WTC11 (cell line): ENCODE measurements around the gene LTBP4. TPM values are rescaled to one million over a fixed set of nuclear protein-coding genes. Genes with fewer than 3 reads are reported as not detected.

Experiments used
- ATAC-seq: fragments of 200-7000 bp; cut with Tn5 transposase; 2 replicates; pipeline ENCODE4 v1.10.0; 2021; ENCODE audit warnings: mild to moderate bottlenecking, moderate library complexity
- CTCF ChIA-PET: fragments of 300-600 bp; sonication (Branson Sonifier 250); formaldehyde crosslinking; loops from one replicate; lab custom pipeline; 2021; ENCODE audit warnings: antibody characterized with exemption; lab: Charles Lee
- POLR2A ChIA-PET: fragments of 350-600 bp; sonication (Branson Sonifier 250); formaldehyde crosslinking; loops from one replicate; lab custom pipeline; 2021; ENCODE audit warnings: antibody characterized with exemption; lab: Charles Lee
- DNase-seq: peaks from one replicate; pipeline ENCODE4 v3.0.0; 2021; ENCODE audit warnings: low spot score
- H3K27ac Mint-ChIP-seq: 2 replicates; pipeline ENCODE4 v1.8.0; 2021; ENCODE audit warnings: mixed read lengths
- H3K27me3 Mint-ChIP-seq: 2 replicates; pipeline ENCODE4 v1.8.0; 2021; ENCODE audit warnings: low read depth, mild to moderate bottlenecking, moderate library complexity, mixed read lengths
- H3K36me3 Mint-ChIP-seq: 2 replicates; pipeline ENCODE4 v1.8.0; 2021; ENCODE audit warnings: mixed read lengths
- H3K4me1 Mint-ChIP-seq: 2 replicates; pipeline ENCODE4 v1.8.0; 2022; ENCODE audit warnings: mixed read lengths
- H3K4me3 Mint-ChIP-seq: 2 replicates; pipeline ENCODE4 v1.8.0; 2021; ENCODE audit warnings: mild to moderate bottlenecking, moderate library complexity, mixed read lengths
- H3K9me3 Mint-ChIP-seq: 2 replicates; pipeline ENCODE4 v1.8.0; 2021; ENCODE audit warnings: mixed read lengths
- FOXP1 ChIP-seq: sonication (generic); formaldehyde crosslinking; IDR thresholded peaks from 2 replicates; pipeline ENCODE4 v1.8.0; 2022; ENCODE audit warnings: missing genetic modification reagents, mild to moderate bottlenecking, moderate library complexity, borderline replicate concordance
- NR3C1 ChIP-seq: sonication (generic); formaldehyde crosslinking; conservative IDR thresholded peaks from 2 replicates; pipeline ENCODE4 v1.8.1; 2023; ENCODE audit warnings: low read depth, mild to moderate bottlenecking, missing genetic modification reagents
- OVOL2 ChIP-seq: fragments of 250-450 bp; sonication (Bioruptor Pico); IDR thresholded peaks from 2 replicates; pipeline ENCODE4 v1.9.0; 2021; ENCODE audit warnings: mild to moderate bottlenecking, borderline replicate concordance
- ZNF121 ChIP-seq: sonication (generic); formaldehyde crosslinking; IDR thresholded peaks from 2 replicates; pipeline ENCODE4 v1.8.0; 2023; ENCODE audit warnings: missing genetic modification reagents
- ZNF232 ChIP-seq: sonication (generic); formaldehyde crosslinking; IDR thresholded peaks from 2 replicates; pipeline ENCODE4 v1.8.0; 2022; ENCODE audit warnings: mild to moderate bottlenecking, missing genetic modification reagents
- total RNA-seq: library from RNA; stranded (reverse); gene quantifications from 3 replicates; pipeline ENCODE4 v1.2.3, GENCODE V29; 2021
- TF ChIP-seq, protein P1 (sequence below): sonication (generic); formaldehyde crosslinking; IDR thresholded peaks from 2 replicates; pipeline ENCODE4 v1.8.0; 2023; ENCODE audit warnings: missing genetic modification reagents, mild to moderate bottlenecking, borderline replicate concordance
- TF ChIP-seq, protein P2 (sequence below): sonication (generic); formaldehyde crosslinking; IDR thresholded peaks from 2 replicates; pipeline ENCODE4 v1.8.0; 2022; ENCODE audit warnings: mild to moderate bottlenecking, missing genetic modification reagents
- TF ChIP-seq, protein P3 (sequence below): sonication (generic); formaldehyde crosslinking; conservative IDR thresholded peaks from 2 replicates; pipeline ENCODE4 v1.8.1; 2022; ENCODE audit warnings: mild to moderate bottlenecking, missing genetic modification reagents
- TF ChIP-seq, protein P4 (sequence below): sonication (generic); formaldehyde crosslinking; IDR thresholded peaks from 2 replicates; pipeline ENCODE4 v1.8.1; 2023; ENCODE audit warnings: mild to moderate bottlenecking, missing genetic modification reagents
- TF ChIP-seq, protein P5 (sequence below): fragments of 250-450 bp; sonication (Bioruptor Pico); conservative IDR thresholded peaks from 2 replicates; pipeline ENCODE4 v1.9.0; 2021; ENCODE audit warnings: mild to moderate bottlenecking

LTBP4 gene
- total RNA-seq, 1 experiment from 2014 or later = 125 TPM

DNA sequence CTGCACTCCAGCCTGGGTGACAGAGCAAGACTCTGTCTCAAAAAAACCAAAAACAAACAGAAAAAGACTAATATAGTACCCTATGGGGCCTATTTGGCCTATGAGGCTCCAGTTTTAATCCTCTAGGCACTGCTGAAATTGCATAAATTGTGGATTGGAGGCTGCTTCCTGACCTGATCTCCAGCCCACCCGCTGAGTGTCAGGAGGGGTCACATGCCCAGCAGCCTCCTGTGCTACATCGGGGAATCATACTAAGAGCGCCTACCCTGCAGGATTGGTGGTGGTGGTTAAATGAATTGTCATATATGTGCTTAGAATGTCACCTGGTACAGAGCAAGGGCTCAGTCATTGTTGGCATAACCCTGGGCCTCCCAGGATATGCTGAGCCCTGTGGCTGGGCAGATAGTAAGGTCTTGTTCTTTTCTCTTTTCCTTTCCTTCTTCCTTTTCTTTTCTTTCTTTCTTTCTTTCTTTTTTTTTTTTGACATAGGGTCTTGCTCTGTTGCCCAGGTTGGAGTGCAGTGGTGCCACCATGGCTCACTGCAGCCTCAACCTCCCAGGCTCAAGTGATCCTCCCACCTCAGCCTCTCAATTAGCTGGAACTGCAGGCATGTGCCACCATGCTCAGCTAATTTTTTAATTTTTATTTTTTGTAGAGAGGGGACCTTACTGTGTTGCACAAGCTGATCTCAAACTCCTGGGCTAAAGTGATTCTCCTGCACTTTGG is 31.3 kb downstream of the LTBP4 start (continued):
- TF ChIP-seq ZNF232 = no peak
- TF ChIP-seq, all 79 proteins: peak for 3

DNA sequence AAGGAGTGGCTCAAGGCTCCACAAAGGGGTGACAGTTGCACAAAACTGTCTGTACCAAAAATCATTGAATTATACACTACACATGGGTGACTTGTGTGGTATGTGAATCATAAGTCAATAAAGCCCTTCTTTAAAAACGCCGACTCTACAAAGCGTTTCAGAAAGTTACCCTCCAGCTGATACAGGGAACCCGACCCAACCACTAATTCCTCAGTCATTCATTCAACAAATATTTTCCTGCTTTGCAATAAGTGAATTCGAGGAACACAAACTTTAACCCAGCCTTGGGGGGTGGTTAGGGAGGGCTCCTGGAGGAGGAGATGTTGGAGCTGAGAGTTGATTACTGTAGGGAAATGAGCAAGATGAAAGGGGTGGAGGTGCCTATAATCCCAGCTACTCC is 32.0 kb downstream of the LTBP4 start:
- H3K9me3 Mint-ChIP-seq = no peaks in the 10 kb centered on the region
- H3K27me3 Mint-ChIP-seq = peaks cover 51% of the 10 kb centered on the region
- H3K27ac Mint-ChIP-seq = no peak overlapping the region
- peaks cover 44% of the 10 kb centered on the region for H3K4me1 Mint-ChIP-seq
- peak overlapping the region; percentile 32; the same call in 1 of the 2 replicates for H3K4me3 Mint-ChIP-seq
- no peak for ATAC-seq
- peaks cover 11% of the 10 kb centered on the region for H3K36me3 Mint-ChIP-seq
- TF ChIP-seq, protein P1, sequence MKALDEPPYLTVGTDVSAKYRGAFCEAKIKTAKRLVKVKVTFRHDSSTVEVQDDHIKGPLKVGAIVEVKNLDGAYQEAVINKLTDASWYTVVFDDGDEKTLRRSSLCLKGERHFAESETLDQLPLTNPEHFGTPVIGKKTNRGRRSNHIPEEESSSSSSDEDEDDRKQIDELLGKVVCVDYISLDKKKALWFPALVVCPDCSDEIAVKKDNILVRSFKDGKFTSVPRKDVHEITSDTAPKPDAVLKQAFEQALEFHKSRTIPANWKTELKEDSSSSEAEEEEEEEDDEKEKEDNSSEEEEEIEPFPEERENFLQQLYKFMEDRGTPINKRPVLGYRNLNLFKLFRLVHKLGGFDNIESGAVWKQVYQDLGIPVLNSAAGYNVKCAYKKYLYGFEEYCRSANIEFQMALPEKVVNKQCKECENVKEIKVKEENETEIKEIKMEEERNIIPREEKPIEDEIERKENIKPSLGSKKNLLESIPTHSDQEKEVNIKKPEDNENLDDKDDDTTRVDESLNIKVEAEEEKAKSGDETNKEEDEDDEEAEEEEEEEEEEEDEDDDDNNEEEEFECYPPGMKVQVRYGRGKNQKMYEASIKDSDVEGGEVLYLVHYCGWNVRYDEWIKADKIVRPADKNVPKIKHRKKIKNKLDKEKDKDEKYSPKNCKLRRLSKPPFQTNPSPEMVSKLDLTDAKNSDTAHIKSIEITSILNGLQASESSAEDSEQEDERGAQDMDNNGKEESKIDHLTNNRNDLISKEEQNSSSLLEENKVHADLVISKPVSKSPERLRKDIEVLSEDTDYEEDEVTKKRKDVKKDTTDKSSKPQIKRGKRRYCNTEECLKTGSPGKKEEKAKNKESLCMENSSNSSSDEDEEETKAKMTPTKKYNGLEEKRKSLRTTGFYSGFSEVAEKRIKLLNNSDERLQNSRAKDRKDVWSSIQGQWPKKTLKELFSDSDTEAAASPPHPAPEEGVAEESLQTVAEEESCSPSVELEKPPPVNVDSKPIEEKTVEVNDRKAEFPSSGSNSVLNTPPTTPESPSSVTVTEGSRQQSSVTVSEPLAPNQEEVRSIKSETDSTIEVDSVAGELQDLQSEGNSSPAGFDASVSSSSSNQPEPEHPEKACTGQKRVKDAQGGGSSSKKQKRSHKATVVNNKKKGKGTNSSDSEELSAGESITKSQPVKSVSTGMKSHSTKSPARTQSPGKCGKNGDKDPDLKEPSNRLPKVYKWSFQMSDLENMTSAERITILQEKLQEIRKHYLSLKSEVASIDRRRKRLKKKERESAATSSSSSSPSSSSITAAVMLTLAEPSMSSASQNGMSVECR (CRISPR knock-in tag) = no peak
- TF ChIP-seq, protein P2, sequence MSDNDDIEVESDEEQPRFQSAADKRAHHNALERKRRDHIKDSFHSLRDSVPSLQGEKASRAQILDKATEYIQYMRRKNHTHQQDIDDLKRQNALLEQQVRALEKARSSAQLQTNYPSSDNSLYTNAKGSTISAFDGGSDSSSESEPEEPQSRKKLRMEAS = no peak
- TF ChIP-seq, protein P3, sequence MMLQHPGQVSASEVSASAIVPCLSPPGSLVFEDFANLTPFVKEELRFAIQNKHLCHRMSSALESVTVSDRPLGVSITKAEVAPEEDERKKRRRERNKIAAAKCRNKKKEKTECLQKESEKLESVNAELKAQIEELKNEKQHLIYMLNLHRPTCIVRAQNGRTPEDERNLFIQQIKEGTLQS (CRISPR knock-in tag) = no peak
- DNase-seq = no peak
- CTCF ChIA-PET = interaction anchor here (0.9 to 5.2 kb wide), 11 partner anchors 12 to 121 kb away, joined by 4 to 101 read pairs (median 23); partner anchors contain the start of gene LTBP4
- POLR2A ChIA-PET = no interaction called here

DNA sequence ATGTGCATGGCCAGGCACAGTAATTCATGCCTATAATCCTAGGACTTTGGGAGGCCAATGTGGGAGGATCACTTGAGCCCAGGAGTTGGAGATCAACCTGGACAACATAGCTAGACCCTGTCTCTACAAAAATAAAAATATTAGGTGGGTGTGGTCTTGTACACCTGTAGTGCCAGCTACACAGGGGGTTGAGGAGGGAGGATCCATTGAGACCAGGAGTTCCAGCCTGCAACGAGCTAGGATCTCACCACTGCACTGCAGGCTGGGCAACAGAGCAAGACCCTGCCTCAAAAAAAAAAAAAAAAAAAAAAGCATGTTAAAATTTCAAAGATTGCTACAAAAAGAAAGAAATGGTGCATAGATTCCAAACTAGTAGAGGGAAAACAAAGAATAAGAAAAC is 37.2 kb downstream of the LTBP4 start:
- H3K27ac Mint-ChIP-seq = no peak overlapping the region
- ChIA-PET POLR2A (no interaction called here), CTCF (interaction anchor here (0.6 to 1.4 kb wide), 5 partner anchors 25 to 250 kb away, joined by 3 to 5 read pairs (median 4); no protein-coding TSS in a partner anchor)
- ATAC-seq = no peak
- TF ChIP-seq ZNF121 (CRISPR knock-in tag) = peak; percentile 79; the same call in 1 of the 2 replicates
- no peak for TF ChIP-seq OVOL2 (CRISPR knock-in tag)
- TF ChIP-seq, protein P4, sequence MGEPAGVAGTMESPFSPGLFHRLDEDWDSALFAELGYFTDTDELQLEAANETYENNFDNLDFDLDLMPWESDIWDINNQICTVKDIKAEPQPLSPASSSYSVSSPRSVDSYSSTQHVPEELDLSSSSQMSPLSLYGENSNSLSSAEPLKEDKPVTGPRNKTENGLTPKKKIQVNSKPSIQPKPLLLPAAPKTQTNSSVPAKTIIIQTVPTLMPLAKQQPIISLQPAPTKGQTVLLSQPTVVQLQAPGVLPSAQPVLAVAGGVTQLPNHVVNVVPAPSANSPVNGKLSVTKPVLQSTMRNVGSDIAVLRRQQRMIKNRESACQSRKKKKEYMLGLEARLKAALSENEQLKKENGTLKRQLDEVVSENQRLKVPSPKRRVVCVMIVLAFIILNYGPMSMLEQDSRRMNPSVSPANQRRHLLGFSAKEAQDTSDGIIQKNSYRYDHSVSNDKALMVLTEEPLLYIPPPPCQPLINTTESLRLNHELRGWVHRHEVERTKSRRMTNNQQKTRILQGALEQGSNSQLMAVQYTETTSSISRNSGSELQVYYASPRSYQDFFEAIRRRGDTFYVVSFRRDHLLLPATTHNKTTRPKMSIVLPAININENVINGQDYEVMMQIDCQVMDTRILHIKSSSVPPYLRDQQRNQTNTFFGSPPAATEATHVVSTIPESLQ (CRISPR knock-in tag) = no peak
- no peak for TF ChIP-seq FOXP1 (CRISPR knock-in tag)
- TF ChIP-seq NR3C1 (CRISPR knock-in tag) = no peak
- TF ChIP-seq, protein P5, sequence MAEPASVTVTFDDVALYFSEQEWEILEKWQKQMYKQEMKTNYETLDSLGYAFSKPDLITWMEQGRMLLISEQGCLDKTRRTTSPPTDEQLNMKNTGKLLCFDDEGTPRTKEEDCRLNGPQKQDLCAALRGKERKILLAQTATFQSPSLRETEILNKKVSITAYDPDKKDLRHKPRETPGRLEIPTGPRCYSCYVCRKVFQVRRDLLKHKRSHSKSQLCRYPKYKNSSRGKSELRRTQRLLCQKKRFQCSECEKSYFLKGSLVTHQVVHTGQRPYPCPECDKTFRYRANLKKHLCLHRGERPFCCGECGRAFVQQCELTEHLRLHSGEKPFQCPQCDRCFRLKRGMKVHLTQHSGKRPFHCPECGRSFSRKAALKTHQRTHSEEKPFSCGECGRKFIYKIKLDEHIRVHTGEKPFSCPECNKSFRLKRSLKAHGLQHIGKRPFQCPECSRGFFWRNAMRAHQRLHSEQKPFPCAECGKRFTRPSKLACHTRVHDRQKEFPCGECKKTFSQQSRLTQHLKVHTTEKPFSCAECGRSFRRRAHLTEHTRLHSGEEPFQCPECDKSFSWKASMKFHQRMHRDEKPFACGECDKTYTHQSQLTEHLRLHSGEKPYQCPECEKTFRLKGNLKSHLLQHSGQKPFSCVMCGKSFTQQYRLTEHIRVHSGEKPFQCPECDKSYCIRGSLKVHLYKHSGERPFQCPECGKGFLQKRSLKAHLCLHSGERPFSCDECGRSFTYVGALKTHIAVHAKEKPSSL (CRISPR knock-in tag) = no peak
- no peak overlapping the region for H3K4me3 Mint-ChIP-seq
- no peaks in the 10 kb centered on the region for H3K36me3 Mint-ChIP-seq
- DNase-seq = no peak
- no peaks in the 10 kb centered on the region for H3K9me3 Mint-ChIP-seq
- H3K27me3 Mint-ChIP-seq = peaks cover 39% of the 10 kb centered on the region
- peaks cover 22% of the 10 kb centered on the region for H3K4me1 Mint-ChIP-seq
